ENCODE measurements around the gene FBXL12.

DNA sequence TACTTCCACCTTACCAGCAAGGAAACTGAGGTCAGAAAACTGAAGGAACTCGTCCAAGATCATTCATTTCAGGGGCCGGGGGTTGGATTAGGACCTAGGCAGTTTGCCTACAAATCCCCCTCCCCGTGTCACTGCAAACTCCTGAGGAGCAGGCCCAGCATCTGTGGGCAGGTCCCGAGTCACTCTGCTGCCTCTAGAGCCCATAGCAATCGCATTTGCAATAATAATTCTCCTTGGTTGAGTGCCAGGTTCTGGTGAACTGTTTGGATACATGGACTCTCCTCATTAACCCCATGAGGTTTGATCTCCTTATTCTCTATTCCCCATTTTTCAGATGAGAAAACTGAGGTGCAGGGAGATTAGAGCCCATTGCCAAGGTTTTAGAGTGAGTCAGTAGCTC is 17.1 kb upstream of the FBXL12 start:
- TF ChIP-seq, protein P1, sequence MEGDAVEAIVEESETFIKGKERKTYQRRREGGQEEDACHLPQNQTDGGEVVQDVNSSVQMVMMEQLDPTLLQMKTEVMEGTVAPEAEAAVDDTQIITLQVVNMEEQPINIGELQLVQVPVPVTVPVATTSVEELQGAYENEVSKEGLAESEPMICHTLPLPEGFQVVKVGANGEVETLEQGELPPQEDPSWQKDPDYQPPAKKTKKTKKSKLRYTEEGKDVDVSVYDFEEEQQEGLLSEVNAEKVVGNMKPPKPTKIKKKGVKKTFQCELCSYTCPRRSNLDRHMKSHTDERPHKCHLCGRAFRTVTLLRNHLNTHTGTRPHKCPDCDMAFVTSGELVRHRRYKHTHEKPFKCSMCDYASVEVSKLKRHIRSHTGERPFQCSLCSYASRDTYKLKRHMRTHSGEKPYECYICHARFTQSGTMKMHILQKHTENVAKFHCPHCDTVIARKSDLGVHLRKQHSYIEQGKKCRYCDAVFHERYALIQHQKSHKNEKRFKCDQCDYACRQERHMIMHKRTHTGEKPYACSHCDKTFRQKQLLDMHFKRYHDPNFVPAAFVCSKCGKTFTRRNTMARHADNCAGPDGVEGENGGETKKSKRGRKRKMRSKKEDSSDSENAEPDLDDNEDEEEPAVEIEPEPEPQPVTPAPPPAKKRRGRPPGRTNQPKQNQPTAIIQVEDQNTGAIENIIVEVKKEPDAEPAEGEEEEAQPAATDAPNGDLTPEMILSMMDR (IDR thresholded peaks at IDR 0.05; ENCODE audit: low read depth, low read length) = peak; percentile 11; the same call in 1 of the 2 replicates
- no peak for TF ChIP-seq EZH2phosphoT487 (IDR thresholded peaks at IDR 0.05; ENCODE audit: low read depth)

Data from OCI-LY3 (cell line).